T-helper 17 cell (primary cell): ENCODE results near the gene ST8SIA6. TPM values are rescaled to one million over a fixed set of nuclear protein-coding genes. Genes with fewer than 3 reads are reported as not detected.

Experiments used
- ATAC-seq: fragments of 150-1000 bp; cut with Tn5 transposase; 2 replicates; pipeline ENCODE4 v1.10.0; 2021; ENCODE audit warnings: mild to moderate bottlenecking, moderate library complexity
- DNase-seq, 3 donors: peaks; one replicate each; pipeline versions ENCODE4 v3.0.0 to v3.0.0-alpha.2; 2020 to 2021
- H3K9me3 ChIP-seq: one replicate; pipeline ENCODE4 v1.7.0; 2013; ENCODE audit warnings: low read length, mild to moderate bottlenecking; ENCODE audit not compliant: control insufficient read depth, poor library complexity, severe bottlenecking
- H3K27ac Mint-ChIP-seq: one replicate; pipeline ENCODE4 v1.8.0; 2022; ENCODE audit warnings: mild to moderate bottlenecking, moderate library complexity, mixed read lengths
- H3K27me3 Mint-ChIP-seq: one replicate; pipeline ENCODE4 v1.8.0; 2022; ENCODE audit warnings: mixed read lengths
- H3K36me3 Mint-ChIP-seq: one replicate; pipeline ENCODE4 v1.8.0; 2022; ENCODE audit warnings: low read depth, mixed read lengths
- H3K4me1 Mint-ChIP-seq: one replicate; pipeline ENCODE4 v1.8.0; 2022; ENCODE audit warnings: mild to moderate bottlenecking, mixed read lengths
- H3K4me3 Mint-ChIP-seq: one replicate; pipeline ENCODE4 v1.8.0; 2022; ENCODE audit warnings: mild to moderate bottlenecking, moderate library complexity, mixed read lengths
- total RNA-seq, 4 donors: library from RNA in 2 of 4; stranded (reverse) in 2 of 4; gene quantifications; one replicate each; pipeline ENCODE4 v1.2.3 and lab custom pipeline; 2022 to 2026

ST8SIA6 gene
- total RNA-seq, 2 donors from 2014 or later = 0.72 to 4.1 TPM

- H3K4me3 Mint-ChIP-seq = no peak overlapping the region
- H3K4me1 Mint-ChIP-seq = peaks cover 7% of the 10 kb centered on the region
- H3K27ac Mint-ChIP-seq = no peak overlapping the region
Measured at GRCh38 chr10:17474595-17475323, 20.4 kb upstream of the ST8SIA6 start.

GRCh38 chr10:17473228-17473950, 19.0 kb upstream of the ST8SIA6 start:
- DNase-seq (no peak), ATAC-seq (no peak)
- Mint-ChIP-seq H3K4me3 (no peak overlapping the region), H3K4me1 (peaks cover 7% of the 10 kb centered on the region), H3K36me3 (no peaks in the 10 kb centered on the region), H3K27ac (no peak overlapping the region), H3K27me3 (peaks cover 39% of the 10 kb centered on the region)
- H3K9me3 ChIP-seq = no peaks in the 10 kb centered on the region

More at GRCh38 chr10:17474595-17475323, 20.4 kb upstream of the ST8SIA6 start:
- ATAC-seq (no peak), DNase-seq (no peak)
- Mint-ChIP-seq H3K36me3 (no peaks in the 10 kb centered on the region), H3K27me3 (peaks cover 42% of the 10 kb centered on the region)
- H3K9me3 ChIP-seq = no peaks in the 10 kb centered on the region

GRCh38 chr10:17472481-17473227, 18.3 kb upstream of the ST8SIA6 start:
- ATAC-seq = no peak
- no peak overlapping the region for H3K27ac Mint-ChIP-seq
- H3K4me1 Mint-ChIP-seq = peaks cover 7% of the 10 kb centered on the region
- no peak for DNase-seq
- no peaks in the 10 kb centered on the region for H3K36me3 Mint-ChIP-seq
- H3K9me3 ChIP-seq = no peaks in the 10 kb centered on the region
- H3K4me3 Mint-ChIP-seq = no peak overlapping the region
- H3K27me3 Mint-ChIP-seq = peaks cover 39% of the 10 kb centered on the region

- H3K27me3 Mint-ChIP-seq = peaks cover 31% of the 10 kb centered on the region
- peaks cover 7% of the 10 kb centered on the region for H3K4me1 Mint-ChIP-seq
- no peaks in the 10 kb centered on the region for H3K9me3 ChIP-seq
- ATAC-seq = no peak
- H3K4me3 Mint-ChIP-seq = no peak overlapping the region
- no peaks in the 10 kb centered on the region for H3K36me3 Mint-ChIP-seq
- DNase-seq = no peak
- H3K27ac Mint-ChIP-seq = no peak overlapping the region
Measured at GRCh38 chr10:17470246-17470645, 15.9 kb upstream of the ST8SIA6 start.

- DNase-seq = no peak
- no peak for ATAC-seq
- no peak overlapping the region for H3K27ac Mint-ChIP-seq
- no peaks in the 10 kb centered on the region for H3K9me3 ChIP-seq
- no peak overlapping the region for H3K4me3 Mint-ChIP-seq
- peaks cover 4% of the 10 kb centered on the region for H3K4me1 Mint-ChIP-seq
- H3K36me3 Mint-ChIP-seq = peaks cover 5% of the 10 kb centered on the region
- H3K27me3 Mint-ChIP-seq = peaks cover 55% of the 10 kb centered on the region
Measured at GRCh38 chr10:17465328-17466125, 11.1 kb upstream of the ST8SIA6 start.

GRCh38 chr10:17464545-17464944, 10.2 kb upstream of the ST8SIA6 start:
- Mint-ChIP-seq H3K36me3 (peaks cover 5% of the 10 kb centered on the region), H3K27ac (no peak overlapping the region), H3K4me3 (no peak overlapping the region), H3K4me1 (peaks cover 5% of the 10 kb centered on the region), H3K27me3 (peaks cover 54% of the 10 kb centered on the region)
- DNase-seq (no peak), ATAC-seq (no peak)
- no peaks in the 10 kb centered on the region for H3K9me3 ChIP-seq

GRCh38 chr10:17460756-17461155, 6.4 kb upstream of the ST8SIA6 start:
- no peaks in the 10 kb centered on the region for H3K9me3 ChIP-seq
- Mint-ChIP-seq H3K4me3 (no peak overlapping the region), H3K27me3 (peaks cover 38% of the 10 kb centered on the region), H3K4me1 (peaks cover 5% of the 10 kb centered on the region), H3K27ac (no peak overlapping the region), H3K36me3 (peaks cover 5% of the 10 kb centered on the region)
- no peak for DNase-seq
- ATAC-seq = no peak

GRCh38 chr10:17457083-17457482, 2.7 kb upstream of the ST8SIA6 start:
- ATAC-seq (no peak), DNase-seq (no peak)
- Mint-ChIP-seq H3K27me3 (peaks cover 8% of the 10 kb centered on the region), H3K36me3 (peaks cover 3% of the 10 kb centered on the region), H3K27ac (no peak overlapping the region), H3K4me1 (peaks cover 17% of the 10 kb centered on the region), H3K4me3 (no peak overlapping the region)
- no peaks in the 10 kb centered on the region for H3K9me3 ChIP-seq

- ATAC-seq = no peak
- peaks cover 17% of the 10 kb centered on the region for H3K4me1 Mint-ChIP-seq
- H3K27me3 Mint-ChIP-seq = peaks cover 8% of the 10 kb centered on the region
- no peaks in the 10 kb centered on the region for H3K9me3 ChIP-seq
- peaks cover 3% of the 10 kb centered on the region for H3K36me3 Mint-ChIP-seq
- H3K4me3 Mint-ChIP-seq = peak overlapping the region; percentile 19
- no peak overlapping the region for H3K27ac Mint-ChIP-seq
- no peak for DNase-seq
Measured at GRCh38 chr10:17456032-17456548, 1.7 kb upstream of the ST8SIA6 start.

- Mint-ChIP-seq H3K4me1 (peaks cover 12% of the 10 kb centered on the region), H3K4me3 (peak overlapping the region; percentile 86), H3K36me3 (no peaks in the 10 kb centered on the region), H3K27ac (no peak overlapping the region), H3K27me3 (no peaks in the 10 kb centered on the region)
- DNase-seq (no peak), ATAC-seq (no peak)
- no peaks in the 10 kb centered on the region for H3K9me3 ChIP-seq
Measured at GRCh38 chr10:17455015-17455520, 673 bp upstream of the ST8SIA6 start.

GRCh38 chr10:17453373-17454091, 863 bp downstream of the ST8SIA6 start:
- H3K4me1 Mint-ChIP-seq = peaks cover 12% of the 10 kb centered on the region
- no peaks in the 10 kb centered on the region for H3K9me3 ChIP-seq
- peak overlapping the region; percentile 93 for H3K4me3 Mint-ChIP-seq
- ATAC-seq (peak; percentile 71), DNase-seq (peak; percentile 12 to 27 (median 22))
- H3K36me3 Mint-ChIP-seq = no peaks in the 10 kb centered on the region
- peak overlapping the region; percentile 57 for H3K27ac Mint-ChIP-seq
- no peaks in the 10 kb centered on the region for H3K27me3 Mint-ChIP-seq

GRCh38 chr10:17453035-17453372, 1.4 kb downstream of the ST8SIA6 start:
- H3K4me1 Mint-ChIP-seq = peaks cover 12% of the 10 kb centered on the region
- H3K36me3 Mint-ChIP-seq = no peaks in the 10 kb centered on the region
- no peak for ATAC-seq
- no peaks in the 10 kb centered on the region for H3K27me3 Mint-ChIP-seq
- DNase-seq = no peak
- H3K27ac Mint-ChIP-seq = peak overlapping the region; percentile 57
- H3K9me3 ChIP-seq = no peaks in the 10 kb centered on the region
- H3K4me3 Mint-ChIP-seq = peak overlapping the region; percentile 93
